ENCODE results near the gene MAP1B.

Gene MAP1B

DNA sequence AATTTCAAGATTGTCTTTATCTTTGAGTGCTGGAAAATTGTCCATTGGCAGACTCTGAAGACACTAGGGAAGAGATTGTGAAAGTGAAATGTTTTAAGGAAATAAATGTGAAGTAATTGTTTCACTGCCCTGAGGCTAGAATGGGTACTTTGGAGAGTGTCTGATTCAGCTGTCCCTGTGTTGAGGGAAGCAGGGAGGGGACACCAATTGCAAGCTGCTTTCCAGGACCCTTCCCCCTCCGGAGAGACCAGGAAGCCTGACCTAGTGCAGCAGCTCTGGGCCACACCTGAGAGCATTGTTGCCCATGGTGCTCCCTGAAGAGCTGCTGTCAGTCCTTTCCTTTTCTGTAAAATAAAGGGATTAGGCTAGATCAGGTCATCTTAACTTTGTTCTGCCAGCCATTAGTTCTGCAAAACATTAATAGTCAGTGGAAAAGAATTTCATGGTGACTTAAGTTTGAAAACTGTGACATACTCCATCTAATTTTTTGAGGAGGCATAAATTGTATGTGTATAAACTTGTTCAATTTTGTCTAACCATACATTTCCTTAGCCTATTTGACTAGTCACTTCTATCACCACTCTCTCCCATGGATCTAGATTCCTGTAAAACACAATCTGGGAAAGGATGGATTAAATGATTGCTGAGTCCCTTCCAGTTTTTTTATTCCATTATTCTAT is 18.8 kb downstream of the MAP1B start:
- H3K4me3 ChIP-seq (ENCODE audit: low read depth, low read length): no peak overlapping the region
- no peak for DNase-seq (ENCODE audit: low read depth)
- TF ChIP-seq, protein P1, sequence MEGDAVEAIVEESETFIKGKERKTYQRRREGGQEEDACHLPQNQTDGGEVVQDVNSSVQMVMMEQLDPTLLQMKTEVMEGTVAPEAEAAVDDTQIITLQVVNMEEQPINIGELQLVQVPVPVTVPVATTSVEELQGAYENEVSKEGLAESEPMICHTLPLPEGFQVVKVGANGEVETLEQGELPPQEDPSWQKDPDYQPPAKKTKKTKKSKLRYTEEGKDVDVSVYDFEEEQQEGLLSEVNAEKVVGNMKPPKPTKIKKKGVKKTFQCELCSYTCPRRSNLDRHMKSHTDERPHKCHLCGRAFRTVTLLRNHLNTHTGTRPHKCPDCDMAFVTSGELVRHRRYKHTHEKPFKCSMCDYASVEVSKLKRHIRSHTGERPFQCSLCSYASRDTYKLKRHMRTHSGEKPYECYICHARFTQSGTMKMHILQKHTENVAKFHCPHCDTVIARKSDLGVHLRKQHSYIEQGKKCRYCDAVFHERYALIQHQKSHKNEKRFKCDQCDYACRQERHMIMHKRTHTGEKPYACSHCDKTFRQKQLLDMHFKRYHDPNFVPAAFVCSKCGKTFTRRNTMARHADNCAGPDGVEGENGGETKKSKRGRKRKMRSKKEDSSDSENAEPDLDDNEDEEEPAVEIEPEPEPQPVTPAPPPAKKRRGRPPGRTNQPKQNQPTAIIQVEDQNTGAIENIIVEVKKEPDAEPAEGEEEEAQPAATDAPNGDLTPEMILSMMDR (IDR thresholded peaks at IDR 0.05; ENCODE audit: control insufficient read depth, extremely low read depth, insufficient read depth): no peak

DNA sequence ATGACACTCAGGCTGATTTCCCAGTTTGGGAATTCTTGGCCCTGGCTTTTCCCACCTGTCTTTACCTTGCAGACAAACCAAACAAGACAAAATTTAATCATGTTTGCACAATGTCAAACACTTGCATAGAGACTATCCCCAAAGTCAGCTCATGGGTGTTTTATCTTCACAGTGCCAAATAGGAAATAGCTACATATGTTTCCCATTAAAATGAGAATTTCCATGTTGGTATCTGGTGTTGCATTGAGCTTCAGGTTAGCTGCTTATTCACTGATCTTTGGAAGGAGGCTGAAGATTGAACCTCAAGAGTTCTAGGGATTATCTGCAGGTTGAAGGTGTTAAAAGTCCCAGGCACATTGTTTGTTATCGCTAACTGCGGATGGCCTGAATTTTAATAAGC is 19.5 kb downstream of the MAP1B start:
- DNase-seq (ENCODE audit: low read depth): peak; percentile 81
- no peak overlapping the region for H3K4me3 ChIP-seq (ENCODE audit: low read depth, low read length)
- TF ChIP-seq, protein P1 (IDR thresholded peaks at IDR 0.05; ENCODE audit: control insufficient read depth, extremely low read depth, insufficient read depth): no peak

DNA sequence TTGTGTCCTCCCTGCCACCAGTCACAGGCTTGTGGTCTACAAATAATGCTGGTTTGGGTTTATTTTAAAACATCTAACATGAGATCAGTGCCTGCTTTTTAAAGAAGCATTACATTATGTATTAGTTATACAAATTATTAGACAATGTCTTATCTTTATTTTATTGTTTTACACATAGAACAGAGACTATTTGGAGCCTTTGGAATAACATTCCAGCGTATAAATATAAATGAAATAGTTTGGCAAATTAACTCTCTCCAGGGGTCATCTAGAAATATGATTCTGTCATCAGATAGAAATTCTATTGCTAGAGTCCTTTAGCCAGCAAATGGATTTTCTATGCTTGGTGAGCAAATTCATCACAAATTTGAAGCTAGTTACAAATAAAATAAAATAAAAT is 22.4 kb downstream of the MAP1B start:
- TF ChIP-seq, protein P1 (IDR thresholded peaks at IDR 0.05; ENCODE audit: control insufficient read depth, extremely low read depth, insufficient read depth): no peak
- no peak for DNase-seq (ENCODE audit: low read depth)
- H3K4me3 ChIP-seq (ENCODE audit: low read depth, low read length): no peak overlapping the region

DNA sequence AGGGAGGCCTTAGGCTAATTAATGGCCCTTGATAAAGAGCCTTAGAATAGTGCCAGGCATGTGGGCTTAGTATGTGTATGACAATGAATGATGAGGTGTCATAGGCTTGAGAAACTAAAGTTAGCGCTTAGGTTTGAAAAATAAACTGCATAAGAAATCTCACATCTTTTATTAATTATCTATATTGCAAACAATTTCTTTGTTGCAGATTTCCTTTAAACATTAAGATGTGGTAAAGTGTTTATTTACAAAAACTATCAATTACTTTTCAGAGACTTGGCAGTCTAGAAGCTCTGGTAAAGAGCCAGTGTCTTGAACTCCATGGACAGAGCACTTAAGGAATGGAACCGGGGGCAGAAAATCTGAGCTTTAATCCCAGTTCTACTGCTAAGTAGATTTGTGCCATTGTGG is 23.1 kb downstream of the MAP1B start:
- no peak overlapping the region for H3K4me3 ChIP-seq (ENCODE audit: low read depth, low read length)
- TF ChIP-seq, protein P1 (IDR thresholded peaks at IDR 0.05; ENCODE audit: control insufficient read depth, extremely low read depth, insufficient read depth): no peak
- no peak for DNase-seq (ENCODE audit: low read depth)

DNA sequence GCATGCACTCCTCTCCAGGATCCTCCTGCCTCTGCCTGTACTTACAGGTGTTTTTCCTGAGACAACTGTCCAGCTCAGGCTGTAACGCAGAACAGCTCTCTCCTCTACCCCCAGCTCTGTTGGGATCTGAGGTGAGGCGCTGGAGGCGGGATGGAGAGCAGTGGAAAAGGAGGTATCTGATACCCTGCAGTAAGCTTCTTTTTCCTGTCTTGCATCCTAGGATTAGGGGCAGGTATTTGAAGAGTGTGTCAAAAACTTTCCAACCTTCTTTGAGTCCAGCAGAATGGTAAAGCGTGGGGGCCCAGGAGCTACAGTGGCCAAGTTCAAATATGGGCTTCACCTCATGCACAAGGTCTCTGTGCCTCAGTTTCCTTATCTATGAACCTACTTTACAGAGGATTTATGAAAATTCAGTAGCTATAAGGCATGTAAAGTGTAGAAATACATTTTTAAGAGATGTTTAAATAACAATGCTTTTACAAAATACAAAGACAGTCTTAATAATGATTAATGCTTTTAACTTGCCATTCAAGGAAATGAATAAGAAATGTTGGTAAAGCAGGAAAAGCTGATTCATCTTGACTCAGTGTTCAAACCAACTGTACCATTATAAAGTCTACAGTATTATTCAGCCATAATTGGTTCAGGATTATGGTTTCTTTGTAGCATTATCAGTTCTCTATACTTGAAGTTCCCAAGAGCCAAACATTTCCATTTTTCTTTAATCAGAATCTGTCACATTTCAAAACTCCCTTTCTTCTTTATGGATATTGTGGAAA is 26.1 kb downstream of the MAP1B start:
- TF ChIP-seq, protein P1 (IDR thresholded peaks at IDR 0.05; ENCODE audit: control insufficient read depth, extremely low read depth, insufficient read depth): no peak
- no peak overlapping the region for H3K4me3 ChIP-seq (ENCODE audit: low read depth, low read length)
- DNase-seq (ENCODE audit: low read depth): no peak

DNA sequence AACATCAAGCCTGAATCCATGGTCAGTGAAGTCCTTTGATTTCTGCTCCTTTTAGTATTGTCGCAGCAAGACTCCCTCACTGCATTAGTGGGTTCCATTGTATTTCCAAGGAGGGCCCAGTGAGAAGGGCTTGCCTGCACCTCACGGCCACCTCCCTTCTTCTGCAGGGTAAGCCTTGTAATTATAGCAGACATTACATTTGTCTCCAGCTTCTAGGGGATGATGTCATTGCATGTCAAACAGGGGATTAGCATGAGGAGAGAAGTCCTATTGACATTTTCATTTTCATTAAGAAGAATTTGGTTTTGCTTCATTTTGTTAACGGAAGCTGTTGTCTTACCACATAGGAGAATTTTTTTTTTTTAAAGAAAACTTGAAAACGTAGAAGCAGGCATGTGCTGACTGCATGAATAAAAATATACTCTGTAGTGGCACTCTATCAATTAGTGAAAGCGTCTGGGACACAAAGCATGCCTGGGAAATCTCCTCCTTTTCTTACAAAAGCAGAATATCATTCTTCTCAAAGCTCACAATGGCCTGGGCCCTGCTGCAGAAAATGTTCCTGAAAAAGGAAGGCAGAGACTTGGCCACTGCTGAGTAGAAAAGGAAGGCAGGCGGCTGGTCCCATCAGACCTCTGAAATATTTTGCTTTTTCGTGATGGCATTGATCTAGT is 27.1 kb downstream of the MAP1B start:
- H3K4me3 ChIP-seq (ENCODE audit: low read depth, low read length): no peak overlapping the region
- DNase-seq (ENCODE audit: low read depth): no peak
- TF ChIP-seq, protein P1 (IDR thresholded peaks at IDR 0.05; ENCODE audit: control insufficient read depth, extremely low read depth, insufficient read depth): no peak
